PFSK-1 (cell line): ENCODE measurements around the gene C17orf75.

Experiments used
- FOXP2 ChIP-seq: optimal IDR thresholded peaks from 2 replicates; pipeline ENCODE3; 2011; ENCODE audit warnings: borderline replicate concordance, control low read depth, inconsistent platforms; ENCODE audit not compliant: insufficient read depth; ENCODE audit errors: extremely low read length, extremely low read depth
- POLR2AphosphoS5 ChIP-seq: IDR thresholded peaks from 2 replicates; pipeline ENCODE4 v1.6.1; 2012; ENCODE audit warnings: low read depth, mild to moderate bottlenecking, control low read depth, low read length, moderate library complexity
- REST ChIP-seq, 2 experiments: IDR thresholded peaks; 2 replicates each; pipeline versions ENCODE4 v1.6.1 to v1.8.0; 2011 to 2012; ENCODE audit warnings: low read depth in 2 of 2, low read length in 2 of 2, control low read depth in 1 of 2, inconsistent platforms in 1 of 2, mild to moderate bottlenecking in 1 of 2, moderate library complexity in 1 of 2; ENCODE audit not compliant: insufficient read depth in 1 of 2
- SIN3A ChIP-seq: IDR thresholded peaks from 2 replicates; pipeline ENCODE4 v1.6.1; 2012; ENCODE audit warnings: mild to moderate bottlenecking, low read length, moderate library complexity, borderline replicate concordance; ENCODE audit not compliant: insufficient read depth
- TAF1 ChIP-seq: IDR thresholded peaks from 2 replicates; pipeline ENCODE4 v1.6.1; 2012; ENCODE audit warnings: low read length, control low read depth, borderline replicate concordance; ENCODE audit not compliant: insufficient read depth

The C17orf75 gene

GRCh38 chr17:32357615-32358014 lies 15.6 kb upstream of the C17orf75 start:
- TF ChIP-seq POLR2AphosphoS5 = no peak
- TF ChIP-seq SIN3A = no peak
- no peak for TF ChIP-seq REST (IDR thresholded peaks at IDR 0.05; ENCODE audit: insufficient read depth in 1 of 2, low read depth in 2 of 2, low read length in 2 of 2)
- no peak for TF ChIP-seq TAF1
- no peak for TF ChIP-seq FOXP2

GRCh38 chr17:32356750-32357149 lies 14.8 kb upstream of the C17orf75 start:
- TF ChIP-seq FOXP2 = no peak
- TF ChIP-seq TAF1 = no peak
- TF ChIP-seq REST (IDR thresholded peaks at IDR 0.05; ENCODE audit: insufficient read depth in 1 of 2, low read depth in 2 of 2, low read length in 2 of 2) = no peak
- TF ChIP-seq POLR2AphosphoS5 = no peak
- TF ChIP-seq SIN3A = no peak

- no peak for TF ChIP-seq TAF1
- TF ChIP-seq REST (IDR thresholded peaks at IDR 0.05; ENCODE audit: insufficient read depth in 1 of 2, low read depth in 2 of 2, low read length in 2 of 2) = no peak
- no peak for TF ChIP-seq POLR2AphosphoS5
- TF ChIP-seq FOXP2 = no peak
- TF ChIP-seq SIN3A = no peak
Observed at GRCh38 chr17:32356378-32356743, 14.4 kb upstream of the C17orf75 start.

GRCh38 chr17:32355649-32356377 lies 13.8 kb upstream of the C17orf75 start:
- TF ChIP-seq REST (IDR thresholded peaks at IDR 0.05; ENCODE audit: insufficient read depth in 1 of 2, low read depth in 2 of 2, low read length in 2 of 2) (no peak), POLR2AphosphoS5 (peak; percentile 30; the same call in 1 of the 2 replicates)
